K562 (cell line): ENCODE data around the gene C4orf51. TPM values are rescaled to one million over a fixed set of nuclear protein-coding genes. Genes with fewer than 3 reads are reported as not detected.

Source experiments
- CBFA2T2 ChIP-seq: fragments of 450-650 bp; conservative IDR thresholded peaks from 2 replicates; pipeline ENCODE4 v1.6.1; 2017; ENCODE audit warnings: mild to moderate bottlenecking
- DDX20 ChIP-seq: fragments of 450-650 bp; IDR thresholded peaks from 2 replicates; pipeline ENCODE4 v1.6.1; 2016; ENCODE audit warnings: missing genetic modification characterization, low read depth, mild to moderate bottlenecking, missing compliant biosample characterization, moderate library complexity
- FOXJ3 ChIP-seq: sonication (generic); formaldehyde crosslinking; IDR thresholded peaks from 2 replicates; pipeline ENCODE4 v1.4.0; 2020; ENCODE audit warnings: mild to moderate bottlenecking, missing genetic modification reagents
- polyA plus RNA-seq, 8 experiments: library from polyadenylated mRNA; depleted of rRNA in 4 of 8; stranded (reverse) in 5 of 8; unstranded in 3 of 8; fragments of >200 nt; fragmentation: Nextera tagmentation in 2 of 8; fragmentation: Illumina TruSeq in 1 of 8; extraction: Ambion mirVana in 2 of 8; extraction: Trizol in 1 of 8; gene quantifications; 2 replicates each; pipeline versions ENCODE4 v1.2.1 to v1.2.3, GENCODE V29; 2011 to 2014; ENCODE audit warnings: inconsistent platforms in 1 of 8, missing spikeins in 1 of 8
- total RNA-seq, 7 experiments: library from RNA; depleted of rRNA in 6 of 7; stranded (reverse); fragments of >200 nt in 6 of 7; fragmentation: Illumina TruSeq in 2 of 7; extraction: Trizol in 2 of 7; gene quantifications; 2 replicates each; pipeline versions ENCODE4 v1.2.1 to v1.2.3, GENCODE V29; 2011 to 2021; ENCODE audit warnings: low replicate concordance in 1 of 7
- TF ChIP-seq, protein P1 (sequence below): fragments of 450-650 bp; IDR thresholded peaks from 2 replicates; pipeline ENCODE4 v1.6.1; 2016; ENCODE audit warnings: low read depth, mild to moderate bottlenecking, moderate library complexity
- TF ChIP-seq, protein P2 (sequence below): sonication (generic); formaldehyde crosslinking; IDR thresholded peaks from 2 replicates; pipeline ENCODE4 v1.8.1; 2023; ENCODE audit warnings: mild to moderate bottlenecking, missing genetic modification reagents, moderate library complexity
- TF ChIP-seq, protein P3 (sequence below), 2 experiments: fragments of 450-650 bp in 1 of 2; IDR thresholded peaks; 2 replicates each; pipeline ENCODE4 v1.6.1; 2011 to 2017; ENCODE audit warnings: low read depth in 2 of 2, antibody characterized with exemption in 1 of 2, borderline replicate concordance in 1 of 2, low read length in 1 of 2, mild to moderate bottlenecking in 1 of 2, mixed read lengths in 1 of 2; ENCODE audit not compliant: control insufficient read depth in 1 of 2
- TF ChIP-seq, protein P4 (sequence below): sonication (generic); formaldehyde crosslinking; IDR thresholded peaks from 2 replicates; pipeline ENCODE4 v1.9.0; 2022; ENCODE audit warnings: mild to moderate bottlenecking, missing genetic modification reagents

Gene C4orf51
- total and polyA plus RNA-seq, 9 of the 15 experiments (the other 6 are each of a cell fraction or from before 2014, with no cell fraction given), result not detected

- TF ChIP-seq, protein P1, sequence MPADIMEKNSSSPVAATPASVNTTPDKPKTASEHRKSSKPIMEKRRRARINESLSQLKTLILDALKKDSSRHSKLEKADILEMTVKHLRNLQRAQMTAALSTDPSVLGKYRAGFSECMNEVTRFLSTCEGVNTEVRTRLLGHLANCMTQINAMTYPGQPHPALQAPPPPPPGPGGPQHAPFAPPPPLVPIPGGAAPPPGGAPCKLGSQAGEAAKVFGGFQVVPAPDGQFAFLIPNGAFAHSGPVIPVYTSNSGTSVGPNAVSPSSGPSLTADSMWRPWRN, result no peak
- TF ChIP-seq DDX20 (no peak), FOXJ3 (CRISPR knock-in tag) (no peak), CBFA2T2 (no peak)
- TF ChIP-seq, protein P2, sequence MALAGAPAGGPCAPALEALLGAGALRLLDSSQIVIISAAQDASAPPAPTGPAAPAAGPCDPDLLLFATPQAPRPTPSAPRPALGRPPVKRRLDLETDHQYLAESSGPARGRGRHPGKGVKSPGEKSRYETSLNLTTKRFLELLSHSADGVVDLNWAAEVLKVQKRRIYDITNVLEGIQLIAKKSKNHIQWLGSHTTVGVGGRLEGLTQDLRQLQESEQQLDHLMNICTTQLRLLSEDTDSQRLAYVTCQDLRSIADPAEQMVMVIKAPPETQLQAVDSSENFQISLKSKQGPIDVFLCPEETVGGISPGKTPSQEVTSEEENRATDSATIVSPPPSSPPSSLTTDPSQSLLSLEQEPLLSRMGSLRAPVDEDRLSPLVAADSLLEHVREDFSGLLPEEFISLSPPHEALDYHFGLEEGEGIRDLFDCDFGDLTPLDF (CRISPR knock-in tag), result no peak
- TF ChIP-seq, protein P3, sequence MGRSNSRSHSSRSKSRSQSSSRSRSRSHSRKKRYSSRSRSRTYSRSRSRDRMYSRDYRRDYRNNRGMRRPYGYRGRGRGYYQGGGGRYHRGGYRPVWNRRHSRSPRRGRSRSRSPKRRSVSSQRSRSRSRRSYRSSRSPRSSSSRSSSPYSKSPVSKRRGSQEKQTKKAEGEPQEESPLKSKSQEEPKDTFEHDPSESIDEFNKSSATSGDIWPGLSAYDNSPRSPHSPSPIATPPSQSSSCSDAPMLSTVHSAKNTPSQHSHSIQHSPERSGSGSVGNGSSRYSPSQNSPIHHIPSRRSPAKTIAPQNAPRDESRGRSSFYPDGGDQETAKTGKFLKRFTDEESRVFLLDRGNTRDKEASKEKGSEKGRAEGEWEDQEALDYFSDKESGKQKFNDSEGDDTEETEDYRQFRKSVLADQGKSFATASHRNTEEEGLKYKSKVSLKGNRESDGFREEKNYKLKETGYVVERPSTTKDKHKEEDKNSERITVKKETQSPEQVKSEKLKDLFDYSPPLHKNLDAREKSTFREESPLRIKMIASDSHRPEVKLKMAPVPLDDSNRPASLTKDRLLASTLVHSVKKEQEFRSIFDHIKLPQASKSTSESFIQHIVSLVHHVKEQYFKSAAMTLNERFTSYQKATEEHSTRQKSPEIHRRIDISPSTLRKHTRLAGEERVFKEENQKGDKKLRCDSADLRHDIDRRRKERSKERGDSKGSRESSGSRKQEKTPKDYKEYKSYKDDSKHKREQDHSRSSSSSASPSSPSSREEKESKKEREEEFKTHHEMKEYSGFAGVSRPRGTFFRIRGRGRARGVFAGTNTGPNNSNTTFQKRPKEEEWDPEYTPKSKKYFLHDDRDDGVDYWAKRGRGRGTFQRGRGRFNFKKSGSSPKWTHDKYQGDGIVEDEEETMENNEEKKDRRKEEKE (IDR thresholded peaks at IDR 0.05; ENCODE audit: borderline replicate concordance in 1 of 2, control insufficient read depth in 1 of 2, low read depth in 2 of 2, low read length in 1 of 2), result no peak
- TF ChIP-seq, protein P4, sequence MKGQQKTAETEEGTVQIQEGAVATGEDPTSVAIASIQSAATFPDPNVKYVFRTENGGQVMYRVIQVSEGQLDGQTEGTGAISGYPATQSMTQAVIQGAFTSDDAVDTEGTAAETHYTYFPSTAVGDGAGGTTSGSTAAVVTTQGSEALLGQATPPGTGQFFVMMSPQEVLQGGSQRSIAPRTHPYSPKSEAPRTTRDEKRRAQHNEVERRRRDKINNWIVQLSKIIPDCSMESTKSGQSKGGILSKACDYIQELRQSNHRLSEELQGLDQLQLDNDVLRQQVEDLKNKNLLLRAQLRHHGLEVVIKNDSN, result peak; percentile 32; the same call in 1 of the 2 replicates
Measured at GRCh38 chr4:145732895-145733880, 53.2 kb downstream of the C4orf51 start (continued).
